H1 (cell line): Measurements from ENCODE around the gene PREX1. TPM values are rescaled to one million over a fixed set of nuclear protein-coding genes. Genes with fewer than 3 reads are reported as not detected.

Experiments used
- CTCF ChIA-PET: fragments of 300-600 bp; sonication (Branson Sonifier 250); formaldehyde crosslinking; loops from one replicate; lab custom pipeline; 2021; ENCODE audit not compliant: partially characterized antibody; lab: Charles Lee
- POLR2A ChIA-PET: fragments of 300-600 bp; sonication (Branson Sonifier 250); formaldehyde crosslinking; loops from one replicate; lab custom pipeline; 2021; ENCODE audit warnings: inconsistent platforms; ENCODE audit not compliant: partially characterized antibody; lab: Charles Lee
- DNase-seq, 2 experiments: peaks; one replicate each; pipeline versions ENCODE4 v3.0.0 to v3.0.0-alpha.2; 2010 to 2022; ENCODE audit warnings: low spot score in 2 of 2, low read depth in 1 of 2, mixed read lengths in 1 of 2
- FAIRE-seq: peaks from 2 replicates; lab custom pipeline; 2011; peaks lifted over from hg19 to GRCh38; lab: Jason Lieb, UNC
- H2AFZ ChIP-seq: 2 replicates; pipeline ENCODE4 v1.8.1; 2012; ENCODE audit warnings: low read length, inconsistent platforms
- H2AK5ac ChIP-seq: 2 replicates; pipeline ENCODE4 v1.6.1; 2013; ENCODE audit warnings: low read depth, low read length
- H2BK120ac ChIP-seq: replicated peaks from 2 replicates; pipeline ENCODE3; 2013; ENCODE audit warnings: low read depth, low read length, inconsistent platforms
- H2BK12ac ChIP-seq: 2 replicates; pipeline ENCODE4 v1.6.1; 2013; ENCODE audit warnings: low read depth, low read length
- H2BK15ac ChIP-seq: 2 replicates; pipeline ENCODE4 v1.6.1; 2013; ENCODE audit warnings: low read length
- H2BK20ac ChIP-seq: 2 replicates; pipeline ENCODE4 v1.6.1; 2013; ENCODE audit warnings: low read length
- H2BK5ac ChIP-seq: 2 replicates; pipeline ENCODE4 v1.6.1; 2013; ENCODE audit warnings: low read depth, low read length
- H3K14ac ChIP-seq: 2 replicates; pipeline ENCODE4 v1.6.1; 2013; ENCODE audit warnings: inconsistent platforms; ENCODE audit not compliant: insufficient read length
- H3K18ac ChIP-seq: 2 replicates; pipeline ENCODE4 v1.6.1; 2013; ENCODE audit warnings: low read length; ENCODE audit errors: extremely low read depth
- H3K23ac ChIP-seq: 2 replicates; pipeline ENCODE4 v1.6.1; 2013; ENCODE audit warnings: inconsistent platforms; ENCODE audit not compliant: insufficient read length
- H3K23me2 ChIP-seq: 2 replicates; pipeline ENCODE4 v1.6.1; 2013; ENCODE audit warnings: low read depth, low read length
- H3K27ac ChIP-seq: 2 replicates; pipeline ENCODE4 v1.6.1; 2011; ENCODE audit warnings: low read depth, low read length, inconsistent platforms
- H3K27me3 ChIP-seq, 4 experiments: replicated peaks in 1 of 4; 1 replicate in 1 of 4; 2 replicates in 3 of 4; pipeline versions ENCODE4 v1.6.1 to v1.8.1; 2011 to 2013; ENCODE audit warnings: low read length in 3 of 4, mild to moderate bottlenecking in 3 of 4, inconsistent platforms in 2 of 4, mixed read lengths in 2 of 4, moderate library complexity in 1 of 4; ENCODE audit not compliant: control insufficient read depth in 3 of 4, insufficient read depth in 3 of 4; ENCODE audit errors: extremely low read depth in 1 of 4
- H3K36me3 ChIP-seq, 4 experiments: 2 replicates each; pipeline versions ENCODE4 v1.6.1 to v1.8.1; 2011 to 2013; ENCODE audit warnings: mild to moderate bottlenecking in 4 of 4, low read length in 3 of 4, moderate library complexity in 2 of 4, control low read depth in 1 of 4, inconsistent platforms in 1 of 4; ENCODE audit not compliant: insufficient read depth in 4 of 4, control insufficient read depth in 2 of 4
- H3K4ac ChIP-seq: replicated peaks from 2 replicates; pipeline ENCODE3; 2013; ENCODE audit warnings: low read length, low read depth, mixed read lengths, inconsistent platforms; ENCODE audit not compliant: insufficient read length
- H3K4me1 ChIP-seq, 4 experiments: replicated peaks in 1 of 4; 1 replicate in 1 of 4; 2 replicates in 3 of 4; pipeline versions ENCODE4 v1.6.1 to v1.8.1; 2011 to 2013; ENCODE audit warnings: low read length in 3 of 4, inconsistent platforms in 2 of 4, mixed read lengths in 1 of 4; ENCODE audit not compliant: insufficient read depth in 4 of 4, control insufficient read depth in 3 of 4
- H3K4me2 ChIP-seq, 2 experiments: 2 replicates each; pipeline versions ENCODE4 v1.6.1 to v1.8.1; 2011 to 2013; ENCODE audit warnings: low read depth in 2 of 2, low read length in 2 of 2, control low read depth in 1 of 2, inconsistent platforms in 1 of 2, mild to moderate bottlenecking in 1 of 2; ENCODE audit not compliant: insufficient read depth in 1 of 2
- H3K4me3 ChIP-seq, 4 experiments: fragments of 200-600, 300-600 bp in 1 of 4; sonication (generic), shearing (Covaris generic), sonication (Bioruptor Twin) in 1 of 4; 2 replicates each; pipeline versions ENCODE4 v1.5.1 to v1.8.1; 2011 to 2016; ENCODE audit warnings: low read length in 4 of 4, low read depth in 3 of 4, control low read depth in 2 of 4, inconsistent platforms in 2 of 4, mild to moderate bottlenecking in 2 of 4, mixed read lengths in 1 of 4, moderate library complexity in 1 of 4; ENCODE audit not compliant: insufficient read depth in 2 of 4; ENCODE audit errors: extremely low read depth in 1 of 4
- H3K56ac ChIP-seq: replicated peaks from 2 replicates; pipeline ENCODE3; 2013; ENCODE audit warnings: low read depth, mild to moderate bottlenecking, mixed read lengths, low read length, inconsistent platforms; ENCODE audit not compliant: insufficient read length
- H3K79me1 ChIP-seq: 2 replicates; pipeline ENCODE4 v1.6.1; 2013; ENCODE audit warnings: low read depth, low read length, control low read depth
- H3K79me2 ChIP-seq, 2 experiments: 2 replicates each; pipeline versions ENCODE4 v1.6.1 to v1.8.1; 2012 to 2013; ENCODE audit warnings: low read length in 2 of 2, mild to moderate bottlenecking in 2 of 2, inconsistent platforms in 1 of 2; ENCODE audit not compliant: insufficient read depth in 2 of 2, control insufficient read depth in 1 of 2
- H3K9ac ChIP-seq, 4 experiments: replicated peaks in 1 of 4; 1 replicate in 1 of 4; 2 replicates in 3 of 4; pipeline versions ENCODE4 v1.6.1 to v1.8.1; 2011 to 2013; ENCODE audit warnings: low read depth in 3 of 4, low read length in 3 of 4, control low read depth in 2 of 4, mild to moderate bottlenecking in 2 of 4, moderate library complexity in 2 of 4, inconsistent platforms in 1 of 4; ENCODE audit errors: extremely low read depth in 1 of 4
- H3K9me3 ChIP-seq, 2 experiments: 2 replicates each; pipeline versions ENCODE4 v1.6.1 to v1.8.1; 2012 to 2013; ENCODE audit warnings: mild to moderate bottlenecking in 2 of 2, moderate library complexity in 2 of 2, control low read depth in 1 of 2, inconsistent platforms in 1 of 2, low read depth in 1 of 2, low read length in 1 of 2, mixed read lengths in 1 of 2; ENCODE audit not compliant: insufficient read depth in 2 of 2
- H4K20me1 ChIP-seq, 2 experiments: replicated peaks in 1 of 2; 2 replicates each; pipeline versions ENCODE3 to v1.8.1; 2011 to 2013; ENCODE audit warnings: inconsistent platforms in 2 of 2, low read length in 2 of 2, mild to moderate bottlenecking in 1 of 2; ENCODE audit not compliant: insufficient read depth in 2 of 2, control insufficient read depth in 1 of 2
- H4K5ac ChIP-seq: 2 replicates; pipeline ENCODE4 v1.6.1; 2013; ENCODE audit warnings: low read length, low read depth, mixed read lengths, inconsistent platforms; ENCODE audit not compliant: insufficient read length
- H4K8ac ChIP-seq: 2 replicates; pipeline ENCODE4 v1.8.0; 2013; ENCODE audit warnings: mild to moderate bottlenecking, moderate library complexity, low read length, inconsistent platforms; ENCODE audit not compliant: insufficient read depth; ENCODE audit errors: extremely low read depth
- H4K91ac ChIP-seq: replicated peaks from 2 replicates; pipeline ENCODE3; 2013; ENCODE audit warnings: low read length, mixed read lengths, inconsistent platforms; ENCODE audit not compliant: insufficient read length
- ATF2 ChIP-seq: IDR thresholded peaks from 2 replicates; pipeline ENCODE4 v1.6.1; 2012; ENCODE audit warnings: low read length, inconsistent platforms
- CBX5 ChIP-seq: fragments of 300-800, 300-1000 bp; sonication (generic); IDR thresholded peaks from 2 replicates; pipeline ENCODE4 v1.7.1; 2016; ENCODE audit warnings: antibody characterized with exemption, low read length, low read depth
- CHD1 ChIP-seq: IDR thresholded peaks from 2 replicates; pipeline ENCODE4 v1.6.1; 2012; ENCODE audit warnings: low read depth, low read length, improper control_type of control experiment
- GABPA ChIP-seq: IDR thresholded peaks from 2 replicates; pipeline ENCODE4 v1.6.1; 2011; ENCODE audit warnings: mild to moderate bottlenecking, low read length, moderate library complexity, borderline replicate concordance; ENCODE audit not compliant: insufficient read depth
- HDAC6 ChIP-seq: IDR thresholded peaks from one replicate; pipeline ENCODE4 v1.7.1; 2012; ENCODE audit warnings: low read depth, mild to moderate bottlenecking, inconsistent platforms, low read length, moderate library complexity
- KDM5A ChIP-seq: fragments of 200-600 bp; IDR thresholded peaks from 2 replicates; pipeline ENCODE4 v1.7.1; 2012; ENCODE audit warnings: mild to moderate bottlenecking, low read length, inconsistent platforms, mixed read lengths
- RFX5 ChIP-seq: IDR thresholded peaks from 2 replicates; pipeline ENCODE4 v1.6.1; 2011; ENCODE audit warnings: low read depth, low read length, improper control_type of control experiment, borderline replicate concordance
- TAF1 ChIP-seq: IDR thresholded peaks from 2 replicates; pipeline ENCODE4 v1.6.1; 2011; ENCODE audit warnings: mild to moderate bottlenecking, low read depth, low read length
- YY1 ChIP-seq: IDR thresholded peaks from 2 replicates; pipeline ENCODE4 v1.6.1; 2011; ENCODE audit warnings: low read depth, mild to moderate bottlenecking, low read length
- WGBS, 2 experiments: shearing (Covaris generic) in 1 of 2; methylation state at CpG; one replicate each; pipeline versions ENCODE4 v1.1.6 to v1.1.7; 2013 to 2015; ENCODE audit warnings: low lambda C conversion rate in 2 of 2, mixed read lengths in 2 of 2, inconsistent platforms in 1 of 2, low coverage in 1 of 2, missing lambda C conversion rate in 1 of 2; ENCODE audit not compliant: insufficient replicate concordance in 2 of 2, insufficient coverage in 1 of 2, insufficient read length in 1 of 2; ENCODE audit errors: extremely low coverage in 1 of 2, missing lambda C conversion rate in 1 of 2; 5-methylcytosine and 5-hydroxymethylcytosine counted together
- polyA plus RNA-seq, 7 experiments: library from polyadenylated mRNA; depleted of rRNA in 3 of 7; stranded (reverse) in 5 of 7; unstranded in 2 of 7; fragments of >200 nt in 5 of 7; fragments of 200-250 nt in 2 of 7; gene quantifications; 1 replicate in 5 of 7; 2 replicates in 1 of 7; 4 replicates in 1 of 7; pipeline versions ENCODE4 v1.2.1 to v1.2.3, GENCODE V29; 2011 to 2013; ENCODE audit warnings: missing spikeins in 2 of 7, mixed read lengths in 2 of 7
- total RNA-seq: library from RNA; stranded (reverse); fragmentation: NEBNext Ultra II Directional; extraction: Animal tissue kit (Norgen Biotek cat#: 25700); gene quantifications from 2 replicates; pipeline ENCODE4 v1.2.1, GENCODE V29; 2021

Gene PREX1
- total and polyA plus RNA-seq, 2 of the 8 experiments (the other 6 are each of a cell fraction or from before 2014, with no cell fraction given): 10.7 to 12.8 TPM

GRCh38 chr20:48788486-48789072 lies 39.2 kb downstream of the PREX1 start:
- Histone ChIP-seq H2AFZ (no peak overlapping the region), H3K56ac (no peak overlapping the region), H4K8ac (no peak overlapping the region), H3K27me3 (no peaks in the 10 kb centered on the region), H3K23ac (no peak overlapping the region), H4K5ac (no peak overlapping the region), H3K79me2 (no peaks in the 10 kb centered on the region), H3K4me2 (no peak overlapping the region), H3K4me1 (peaks cover 0 to 5% (median under 1%) of the 10 kb centered on the region in 4 experiments; a peak in 3 of 7 replicates), H3K9ac (no peak overlapping the region), H3K23me2 (no peaks in the 10 kb centered on the region), H2BK5ac (no peak overlapping the region), H3K36me3 (no peaks in the 10 kb centered on the region), H3K4ac (no peak overlapping the region), H4K20me1 (no peaks in the 10 kb centered on the region), H3K18ac (no peak overlapping the region), H3K9me3 (no peaks in the 10 kb centered on the region), H3K79me1 (no peaks in the 10 kb centered on the region), H2BK20ac (no peak overlapping the region), H2BK12ac (no peak overlapping the region), H3K14ac (no peak overlapping the region), H3K27ac (no peak overlapping the region), H2AK5ac (no peak overlapping the region), H3K4me3 (no peak overlapping the region), H4K91ac (no peak overlapping the region), H2BK120ac (no peak overlapping the region), H2BK15ac (no peak overlapping the region)
- DNase-seq: no peak
- POLR2A ChIA-PET: no interaction called here
- TF ChIP-seq ATF2: no peak
- TF ChIP-seq RFX5: no peak
- no peak for TF ChIP-seq HDAC6
- no peak for TF ChIP-seq TAF1
- no peak for TF ChIP-seq KDM5A
- no peak for TF ChIP-seq YY1
- no peak for TF ChIP-seq GABPA
- TF ChIP-seq CHD1: no peak
- no peak for TF ChIP-seq CBX5
- WGBS, 2 experiments: 93% methylated on average over 9 of the region's 9 CpGs; no CpG with 5 or more reads in 1 of the 2 experiments
- CTCF ChIA-PET: interaction anchor here (1.2 to 1.3 kb wide), 3 partner anchors 8 to 131 kb away, joined by 3 to 4 read pairs (median 3); no protein-coding TSS in a partner anchor
- FAIRE-seq: no peak
